GM21423 (cell line): Measurements from ENCODE around the gene ENTREP1.
"Not testable (repeated sequence)": the region's sequence is repeated elsewhere in the genome, so short reads cannot be mapped to it uniquely, and the experiment has no call there.

Source experiments
- ATAC-seq: cut with Tn5 transposase; IDR thresholded peaks from one replicate; pipeline ENCODE4 v1.9.1; 2021; ENCODE audit warnings: mild to moderate bottlenecking, moderate library complexity; ENCODE audit not compliant: unreplicated experiment

Gene ENTREP1

DNA sequence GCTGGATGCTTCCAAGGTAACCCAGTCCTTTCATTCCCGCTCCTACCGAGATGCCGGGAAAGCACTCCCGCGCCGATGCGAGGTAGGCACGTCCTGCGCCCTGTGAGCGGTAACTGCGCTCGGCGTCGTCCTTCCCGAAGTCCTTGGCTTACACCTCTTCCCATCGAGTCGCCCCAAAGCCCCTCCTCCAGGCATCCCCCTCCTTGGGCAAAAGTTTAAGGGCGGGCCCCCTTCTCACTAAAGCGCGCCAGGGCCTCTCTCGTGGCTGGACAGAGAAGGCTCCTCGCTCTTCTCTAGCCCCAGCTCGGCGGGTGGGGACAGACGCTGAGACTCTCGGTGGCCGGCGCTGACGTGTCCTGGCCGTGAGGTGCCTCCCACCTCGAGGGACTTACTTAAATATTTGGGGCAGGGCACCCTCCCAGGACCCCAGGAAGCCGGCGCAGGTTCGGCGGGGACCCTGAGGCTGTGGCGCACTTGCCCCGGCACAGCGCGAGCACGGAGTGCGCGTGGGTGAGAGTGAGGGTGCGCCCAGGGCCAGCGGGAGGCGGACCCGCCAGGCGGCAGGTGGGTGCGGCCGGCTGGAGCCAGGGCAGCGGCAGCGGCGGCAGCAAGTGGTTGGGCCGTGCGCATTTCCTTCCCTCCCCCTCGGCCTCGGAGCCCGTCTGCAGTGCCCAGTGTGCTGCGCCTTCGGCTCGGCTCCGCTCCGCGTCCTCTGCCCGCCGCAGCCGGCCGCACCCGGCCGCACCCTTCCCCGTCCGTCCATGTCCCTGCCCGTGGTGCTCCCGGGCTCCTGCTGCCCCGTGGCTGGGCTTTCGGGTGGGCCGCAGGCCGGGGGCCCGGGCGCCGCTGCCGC lies at the start of gene ENTREP1:
ENTREP1 (plus strand) TSS at position 667 of the 853 bp plus-strand sequence; CDS start at position 762, 95 bp downstream.
- ATAC-seq: peak; percentile 66

DNA sequence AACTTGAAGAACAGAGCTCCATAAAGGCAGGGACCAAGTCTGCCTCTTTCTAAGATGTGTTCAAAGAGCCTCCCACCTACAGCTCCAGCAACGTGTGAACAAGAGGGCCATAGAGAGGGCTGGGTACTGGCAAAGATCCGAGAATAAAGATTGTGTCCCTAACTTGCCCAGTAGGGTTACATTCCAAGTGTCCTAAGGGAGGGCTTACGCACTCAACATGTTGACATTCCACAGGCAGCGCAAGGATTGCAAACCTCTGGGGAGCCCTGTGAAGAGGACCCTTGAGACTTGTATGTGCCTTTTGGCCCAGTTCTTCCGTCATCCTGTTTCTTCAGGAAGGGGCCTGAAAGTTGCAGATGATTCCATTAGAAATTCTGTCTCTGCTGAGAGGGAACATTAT lies 48.2 kb upstream of the ENTREP1 start:
- ATAC-seq: no peak

- ATAC-seq: peak; percentile 79
Measured at GRCh38 chr9:69279084-69279731, 45.8 kb upstream of the ENTREP1 start.

- ATAC-seq: no peak
Measured at GRCh38 chr9:69279733-69280132, 45.3 kb upstream of the ENTREP1 start.

DNA sequence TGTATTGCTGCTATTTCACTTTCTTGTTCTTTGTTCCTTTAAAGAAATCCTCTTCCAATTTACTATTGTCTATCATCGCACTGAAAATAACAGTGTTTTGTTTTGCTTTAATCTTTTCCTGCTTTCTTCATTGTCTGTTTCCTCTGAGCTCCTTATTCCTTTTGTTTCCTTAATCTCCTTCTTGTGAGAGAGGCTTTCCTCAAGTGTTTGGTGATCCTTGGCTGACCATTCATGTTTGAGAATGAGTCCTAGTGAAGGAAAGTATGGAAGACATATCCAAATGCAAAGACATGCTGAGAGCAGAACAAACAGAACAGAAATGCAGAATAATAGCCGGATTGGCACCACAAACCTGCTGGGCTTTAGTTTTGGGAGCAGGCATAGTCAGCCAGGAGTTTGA lies 42.0 kb upstream of the ENTREP1 start:
- ATAC-seq: no peak

DNA sequence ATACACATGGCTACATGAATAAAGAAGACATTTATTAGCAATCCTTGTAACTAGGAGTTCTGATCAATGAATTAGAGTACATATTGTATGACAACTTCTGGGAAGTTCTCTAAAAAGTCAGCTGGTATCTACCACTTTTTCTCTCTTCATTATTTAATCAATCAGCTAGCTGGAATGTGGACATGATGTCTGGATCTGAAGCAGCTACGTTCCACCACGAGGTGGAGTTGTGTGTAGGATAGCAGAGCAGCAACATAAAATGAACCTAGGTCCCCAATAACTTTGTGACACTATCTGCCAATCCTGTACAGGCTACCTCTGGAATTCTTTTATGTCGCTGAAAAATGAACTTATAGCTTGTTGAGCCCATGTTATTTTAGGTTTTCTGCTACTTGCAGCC lies 32.9 kb upstream of the ENTREP1 start:
- ATAC-seq: no peak

- no peak for ATAC-seq
Measured at GRCh38 chr9:69293156-69293555, 31.9 kb upstream of the ENTREP1 start.

DNA sequence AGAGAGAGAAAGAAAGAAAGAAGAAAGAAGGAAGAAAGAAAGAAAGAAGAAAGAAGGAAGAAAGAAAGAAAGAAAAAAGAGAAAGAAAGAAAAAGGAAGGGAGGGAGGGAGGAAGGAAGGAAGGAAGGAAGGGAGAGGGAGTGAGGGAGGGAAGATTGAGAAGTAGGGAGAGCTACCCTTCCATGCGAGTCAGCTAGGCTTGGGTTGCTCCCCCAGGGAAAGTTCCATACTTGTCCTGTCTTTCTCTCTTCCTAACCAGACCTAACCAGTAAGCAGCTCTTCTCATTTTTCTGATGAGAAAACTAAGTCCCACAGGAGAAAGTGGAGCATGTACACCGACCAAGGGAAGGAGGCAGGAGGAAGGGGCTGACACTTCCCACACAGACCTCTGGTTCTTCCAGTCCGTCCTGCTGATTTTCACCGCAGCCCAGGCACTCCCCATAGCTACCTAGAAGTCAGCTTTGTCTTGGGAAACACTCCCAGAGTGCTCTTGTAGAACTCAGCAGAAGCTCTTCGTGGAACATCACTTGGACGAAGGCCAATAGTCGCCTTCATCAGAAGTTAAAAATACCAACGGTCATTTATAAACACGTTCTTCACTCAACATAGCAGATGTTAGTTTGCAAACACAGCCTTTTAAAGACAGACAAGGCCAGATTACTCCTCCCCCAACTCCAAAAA lies 29.0 kb upstream of the ENTREP1 start:
- ATAC-seq: no peak

DNA sequence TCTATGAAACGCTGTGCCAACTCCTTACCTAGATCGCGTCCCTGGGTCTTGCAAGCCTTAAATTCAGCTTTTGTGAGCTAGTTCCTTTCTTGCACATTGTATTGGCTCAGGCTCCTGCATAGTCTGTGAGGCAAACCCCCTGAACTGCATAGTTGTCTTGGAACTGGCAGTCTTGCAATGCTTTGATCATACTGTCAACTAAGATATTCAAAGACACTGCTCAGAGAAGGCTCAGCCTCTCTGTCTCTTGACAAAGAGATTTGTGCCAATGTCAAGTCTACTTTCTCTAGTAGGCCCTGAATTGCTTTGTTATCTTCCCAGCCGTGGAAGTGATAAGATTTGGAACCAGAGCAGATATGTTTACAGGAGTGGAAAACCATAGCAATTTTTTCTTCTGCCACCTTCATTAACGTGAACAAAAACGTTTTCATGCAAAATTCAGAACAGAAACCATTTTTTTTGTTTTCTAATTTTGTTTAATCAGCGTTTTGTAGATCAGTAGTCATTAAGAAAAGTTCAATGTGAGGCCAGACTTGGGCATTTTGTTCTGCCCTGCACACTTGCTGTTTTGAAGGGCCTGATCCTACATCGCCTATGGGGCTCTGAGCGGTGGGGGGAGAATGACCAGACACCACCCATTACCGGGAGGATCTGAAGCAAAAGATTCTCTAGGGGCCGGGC lies 27.6 kb upstream of the ENTREP1 start:
- no peak for ATAC-seq

DNA sequence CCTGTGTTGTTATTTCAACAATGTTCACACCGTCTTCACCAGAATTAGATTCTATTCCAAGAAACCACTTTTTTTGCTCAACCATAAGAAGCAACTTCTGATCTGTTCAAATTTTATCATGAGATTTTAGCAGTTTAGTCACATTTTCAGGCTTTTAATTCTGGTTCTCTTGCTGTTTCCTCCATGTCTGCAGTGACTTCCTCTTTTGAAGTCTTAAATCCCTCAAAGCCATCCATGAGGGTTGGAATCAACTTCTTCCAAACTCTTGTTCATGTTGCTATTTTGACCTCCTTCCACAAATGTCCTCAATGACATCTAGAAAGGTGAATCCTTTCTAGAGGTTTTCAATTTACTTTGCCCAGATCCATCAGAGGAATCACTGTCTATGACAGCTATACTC lies 25.7 kb upstream of the ENTREP1 start:
- ATAC-seq: no peak

- ATAC-seq: no peak
Measured at GRCh38 chr9:69299826-69300225, 25.2 kb upstream of the ENTREP1 start.

DNA sequence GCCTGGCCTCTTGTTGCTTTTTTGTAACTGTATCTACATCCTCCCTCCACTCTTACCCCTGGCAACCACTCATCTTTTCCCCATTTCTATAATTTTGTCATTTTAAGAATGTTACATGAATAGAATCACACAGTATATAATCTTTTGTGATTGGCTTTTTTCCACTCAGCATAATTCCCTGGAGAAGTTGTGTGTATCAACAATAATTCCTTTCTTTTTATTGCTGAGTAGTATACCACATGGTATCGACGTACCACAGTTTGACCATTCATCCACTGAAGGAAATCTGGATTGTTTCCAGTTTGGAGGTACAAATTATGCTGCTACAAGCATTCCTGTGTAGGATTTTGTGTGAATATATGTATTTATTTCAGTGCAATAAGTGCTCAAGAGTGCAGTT lies 21.7 kb upstream of the ENTREP1 start:
- no peak for ATAC-seq

- not testable (repeated sequence) for ATAC-seq
Measured at GRCh38 chr9:69306895-69307445, 18.0 kb upstream of the ENTREP1 start.

GRCh38 chr9:69307446-69308205 lies 17.4 kb upstream of the ENTREP1 start:
- no peak for ATAC-seq

DNA sequence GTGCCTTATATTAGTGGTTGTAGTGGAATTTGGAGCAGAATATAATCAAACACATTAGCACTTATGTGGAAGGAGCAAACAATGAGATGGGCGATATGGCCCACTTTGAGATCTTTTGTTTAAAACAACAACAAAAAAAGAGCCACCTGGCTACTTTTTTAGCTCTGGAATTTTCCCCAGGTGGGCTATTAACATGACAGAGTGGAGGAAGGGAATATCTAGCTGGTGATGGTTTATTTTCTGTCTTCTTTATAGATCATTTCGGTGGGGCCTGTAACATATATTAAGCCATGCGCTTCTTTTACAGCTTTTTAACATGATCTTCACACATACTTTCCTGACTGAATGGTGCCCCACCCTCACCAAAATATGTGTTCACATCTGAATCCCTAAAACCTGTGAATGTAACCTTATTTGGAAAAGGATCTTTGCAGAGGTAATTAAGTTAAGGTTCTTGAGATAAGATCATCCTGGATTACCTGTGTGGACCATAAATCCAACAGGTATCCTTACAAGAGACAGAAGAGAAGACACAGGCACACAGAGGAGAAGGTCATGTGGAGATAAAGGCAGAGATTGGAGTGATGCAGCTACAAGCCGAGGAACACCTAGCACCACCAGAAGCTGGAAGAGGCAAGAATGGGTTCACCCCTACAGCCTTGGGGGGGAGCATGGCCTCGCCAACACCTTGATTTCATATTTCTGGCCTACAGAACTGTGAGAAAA lies 16.6 kb upstream of the ENTREP1 start:
- ATAC-seq: no peak

GRCh38 chr9:69313175-69313574 lies 11.8 kb upstream of the ENTREP1 start:
- ATAC-seq: no peak

- no peak for ATAC-seq
Measured at GRCh38 chr9:69314547-69314946, 10.5 kb upstream of the ENTREP1 start.

DNA sequence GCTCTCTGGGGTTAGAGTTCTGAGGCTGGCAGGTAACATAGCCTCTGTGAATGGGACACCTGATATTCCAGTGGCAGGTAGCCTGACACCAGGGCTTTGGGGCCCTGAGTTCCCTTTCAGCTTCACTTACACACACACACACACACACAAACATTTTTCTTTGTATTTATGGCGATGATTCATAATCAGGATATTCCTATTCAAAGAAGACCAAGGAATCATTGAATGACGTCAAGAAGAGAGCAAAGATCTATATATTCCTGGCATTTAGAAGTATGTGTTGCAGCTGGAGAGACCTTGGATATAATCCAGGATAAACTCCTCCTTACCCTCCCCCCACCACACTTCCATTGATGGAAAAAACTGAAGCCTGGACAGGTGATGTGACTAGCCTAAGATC lies 7.9 kb upstream of the ENTREP1 start:
- no peak for ATAC-seq

DNA sequence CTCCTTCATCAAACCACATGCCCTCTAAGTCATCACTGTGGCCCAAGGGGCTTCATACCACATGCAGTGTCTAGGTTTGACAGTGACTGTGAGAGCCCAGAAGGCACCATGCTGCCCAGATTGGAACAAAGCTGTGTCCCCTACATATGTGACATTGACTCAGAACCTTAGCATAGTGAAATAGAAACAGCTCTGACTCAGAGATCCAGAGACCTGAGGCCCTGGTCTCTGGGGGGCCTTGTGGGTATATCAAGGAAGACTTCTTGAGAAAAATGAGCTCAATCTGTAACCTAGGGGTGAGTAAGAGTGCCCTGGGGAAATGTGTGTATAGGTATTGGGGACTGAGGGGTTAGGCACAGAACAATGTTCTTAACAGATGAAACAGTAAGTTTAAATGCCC lies 7.1 kb upstream of the ENTREP1 start:
- ATAC-seq: peak; percentile 94
